Coronary artery (tissue), 2 donors: Measurements from ENCODE around the gene FBXW4.

Experiments used
- DNase-seq: peaks from one replicate; pipeline ENCODE4 v3.0.0-alpha.2; 2017; ENCODE audit warnings: low spot score
- H3K27ac ChIP-seq, 2 donors: fragments of 200-600 bp; sonication (generic); one replicate each; pipeline ENCODE4 v1.5.1; 2016 to 2019
- H3K4me3 ChIP-seq: fragments of 200-600 bp; sonication (generic); 2 replicates; pipeline ENCODE4 v1.5.1; 2016; ENCODE audit warnings: mild to moderate bottlenecking, moderate library complexity
- CTCF ChIP-seq: fragments of 200-600 bp; sonication (generic); IDR thresholded peaks from one replicate; pipeline ENCODE4 v1.5.1; 2019; ENCODE audit warnings: antibody characterized with exemption

FBXW4 gene

GRCh38 chr10:101611096-101611905 lies 83.7 kb downstream of the FBXW4 start:
- no peak overlapping the region for H3K27ac ChIP-seq
- no peak for TF ChIP-seq CTCF

GRCh38 chr10:101609481-101609880 lies 85.5 kb downstream of the FBXW4 start:
- no peak overlapping the region for H3K4me3 ChIP-seq
- peak; percentile 7 for DNase-seq
- no peak overlapping the region for H3K27ac ChIP-seq
- no peak for TF ChIP-seq CTCF

More at GRCh38 chr10:101611096-101611905, 83.7 kb downstream of the FBXW4 start:
- no peak overlapping the region for H3K4me3 ChIP-seq
- peak; percentile 50 for DNase-seq

- no peak for DNase-seq
- no peak for TF ChIP-seq CTCF
- Histone ChIP-seq H3K4me3 (no peak overlapping the region), H3K27ac (no peak overlapping the region)
These were observed 87.8 kb downstream of the FBXW4 start for GRCh38 chr10:101607124-101607523.

GRCh38 chr10:101602761-101603398 lies 92.1 kb downstream of the FBXW4 start:
- TF ChIP-seq CTCF, result peak; percentile 73
- Histone ChIP-seq H3K4me3 (no peak overlapping the region), H3K27ac (no peak overlapping the region)
- DNase-seq, result no peak

- Histone ChIP-seq H3K4me3 (no peak overlapping the region), H3K27ac (no peak overlapping the region)
- DNase-seq, result no peak
- no peak for TF ChIP-seq CTCF
These were observed 93.4 kb downstream of the FBXW4 start for GRCh38 chr10:101601541-101601940.

- no peak overlapping the region for H3K4me3 ChIP-seq
- no peak overlapping the region for H3K27ac ChIP-seq
- no peak for TF ChIP-seq CTCF
- no peak for DNase-seq
These were observed 97.7 kb downstream of the FBXW4 start for GRCh38 chr10:101597091-101597900.
